Skeletal muscle cell (primary cell): ENCODE data around the gene KREMEN2.

Experiments
- DNase-seq: peaks from one replicate; pipeline ENCODE4 v3.0.0-alpha.2; 2010; ENCODE audit warnings: low read depth
- H3K4me3 ChIP-seq: 2 replicates; pipeline ENCODE4 v1.5.1; 2011; ENCODE audit warnings: low read depth, mild to moderate bottlenecking, control low read depth, low read length, moderate library complexity

Gene KREMEN2

GRCh38 chr16:2974319-2975056 is 10.4 kb downstream of the KREMEN2 start:
- no peak for DNase-seq
- no peak overlapping the region for H3K4me3 ChIP-seq

GRCh38 chr16:2975161-2975795 is 11.2 kb downstream of the KREMEN2 start:
- H3K4me3 ChIP-seq = no peak overlapping the region
- DNase-seq = no peak

GRCh38 chr16:2976201-2976600 is 12.1 kb downstream of the KREMEN2 start:
- no peak for DNase-seq
- no peak overlapping the region for H3K4me3 ChIP-seq

GRCh38 chr16:2976673-2977072 is 12.6 kb downstream of the KREMEN2 start:
- no peak overlapping the region for H3K4me3 ChIP-seq
- no peak for DNase-seq

- no peak overlapping the region for H3K4me3 ChIP-seq
- DNase-seq = no peak
These were observed 13.4 kb downstream of the KREMEN2 start for GRCh38 chr16:2977440-2977839.

- peak overlapping the region; percentile 74 for H3K4me3 ChIP-seq
- no peak for DNase-seq
These were observed 15.7 kb downstream of the KREMEN2 start for GRCh38 chr16:2979669-2980226.

GRCh38 chr16:2980227-2981176 is 16.4 kb downstream of the KREMEN2 start, which contains the start of gene PKMYT1:
Gene PKMYT1 (minus strand): TSS chr16:2980446. CDS start chr16:2979657, 789 bp downstream.
- peak within 1 kb of the TSS; percentile 74 for H3K4me3 ChIP-seq
- DNase-seq = peak; percentile 33

GRCh38 chr16:2981177-2981898 is 17.3 kb downstream of the KREMEN2 start:
- no peak for DNase-seq
- H3K4me3 ChIP-seq = peak overlapping the region; percentile 74

- H3K4me3 ChIP-seq = no peak overlapping the region
- no peak for DNase-seq
These were observed 17.8 kb downstream of the KREMEN2 start for GRCh38 chr16:2981899-2982250.

GRCh38 chr16:2982402-2982801 is 18.3 kb downstream of the KREMEN2 start:
- DNase-seq = no peak
- no peak overlapping the region for H3K4me3 ChIP-seq

- peak overlapping the region; percentile 20 for H3K4me3 ChIP-seq
- DNase-seq = no peak
These were observed 19.6 kb downstream of the KREMEN2 start for GRCh38 chr16:2983706-2984136.

GRCh38 chr16:2985462-2985861 is 21.4 kb downstream of the KREMEN2 start:
- H3K4me3 ChIP-seq = no peak overlapping the region
- DNase-seq = no peak

GRCh38 chr16:2985893-2986355 is 21.8 kb downstream of the KREMEN2 start:
- no peak overlapping the region for H3K4me3 ChIP-seq
- DNase-seq = no peak

GRCh38 chr16:2986623-2987188 is 22.6 kb downstream of the KREMEN2 start:
- H3K4me3 ChIP-seq = no peak overlapping the region
- DNase-seq = no peak

GRCh38 chr16:2987286-2987685 is 23.2 kb downstream of the KREMEN2 start:
- no peak for DNase-seq
- H3K4me3 ChIP-seq = no peak overlapping the region

GRCh38 chr16:2987833-2988232 is 23.8 kb downstream of the KREMEN2 start:
- H3K4me3 ChIP-seq = no peak overlapping the region
- DNase-seq = no peak

- no peak overlapping the region for H3K4me3 ChIP-seq
- no peak for DNase-seq
These were observed 24.6 kb downstream of the KREMEN2 start for GRCh38 chr16:2988590-2989099.

GRCh38 chr16:2990891-2991290 is 26.8 kb downstream of the KREMEN2 start:
- H3K4me3 ChIP-seq = no peak overlapping the region
- no peak for DNase-seq
